Gastrocnemius medialis (tissue), 4 donors: ENCODE data around the gene IFI27L2. TPM values are rescaled to one million over a fixed set of nuclear protein-coding genes. Genes with fewer than 3 reads are reported as not detected.

Experiments used
- ATAC-seq, 2 donors: fragments of 150-250 bp; one replicate each; pipeline ENCODE4 v1.9.1; 2016
- DNase-seq, 2 donors: peaks; one replicate each; pipeline ENCODE4 v3.0.0-alpha.2; 2019
- H3K27ac ChIP-seq, 4 donors: fragments of 200-600 bp; sonication (generic); 1 replicate in 1 of 4; 2 replicates in 3 of 4; pipeline ENCODE4 v1.5.1; 2016 to 2018; ENCODE audit warnings: mild to moderate bottlenecking in 2 of 4, moderate library complexity in 1 of 4
- H3K27me3 ChIP-seq, 3 donors: fragments of 200-600 bp; sonication (generic) in 2 of 3; 1 replicate in 1 of 3; 2 replicates in 2 of 3; pipeline versions ENCODE4 v1.5.1 to v1.6.0; 2016 to 2019; ENCODE audit warnings: mild to moderate bottlenecking in 1 of 3, moderate library complexity in 1 of 3
- H3K36me3 ChIP-seq, 2 donors: fragments of 200-600 bp; sonication (generic) in 1 of 2; one replicate each; pipeline ENCODE4 v1.5.1; 2017 to 2018
- H3K4me1 ChIP-seq, 2 donors: fragments of 200-600 bp; sonication (generic) in 1 of 2; one replicate each; pipeline ENCODE4 v1.5.1; 2016 to 2017; ENCODE audit warnings: mild to moderate bottlenecking in 2 of 2
- H3K4me3 ChIP-seq, 4 donors: fragments of 200-600 bp; sonication (generic) in 3 of 4; 1 replicate in 1 of 4; 2 replicates in 3 of 4; pipeline ENCODE4 v1.5.1; 2016 to 2019; ENCODE audit warnings: mild to moderate bottlenecking in 2 of 4
- H3K9me3 ChIP-seq, 3 donors: fragments of 200-600 bp; sonication (generic) in 2 of 3; 1 replicate in 1 of 3; 2 replicates in 2 of 3; pipeline ENCODE4 v1.5.1; 2016 to 2019
- CTCF ChIP-seq, 5 experiments: fragments of 450-650 bp in 3 of 5; fragments of 200-600 bp in 2 of 5; sonication (generic) in 2 of 5; IDR thresholded peaks in 4 of 5; conservative IDR thresholded peaks in 1 of 5; 1 replicate in 4 of 5; 2 replicates in 1 of 5; pipeline ENCODE4 v1.5.1; 2016 to 2019; ENCODE audit warnings: antibody characterized with exemption in 5 of 5, mild to moderate bottlenecking in 3 of 5, moderate library complexity in 3 of 5
- POLR2A ChIP-seq, 2 donors: fragments of 450-650 bp; IDR thresholded peaks; one replicate each; pipeline ENCODE4 v1.6.1; 2017; ENCODE audit warnings: antibody characterized with exemption in 2 of 2, mild to moderate bottlenecking in 2 of 2, moderate library complexity in 2 of 2
- in situ Hi-C, 4 donors: fragments of 200-750 bp; cut with MboI; loops; one replicate each; pipeline versions ENCODE4 v1.15.0 to v1.8.0; 2017; ENCODE audit warnings: low sequenced_read_pairs in 4 of 4
- intact Hi-C: fragments of 100-400 bp; cut with DNase I; formaldehyde crosslinking; loops from one replicate; pipeline ENCODE4 v1.15.1; 2023; ENCODE audit warnings: low total_unique reads
- total RNA-seq, 4 donors: library from RNA; depleted of rRNA; stranded (reverse); fragments of >200 nt; gene quantifications; one replicate each; pipeline versions ENCODE4 v1.1.0 to v1.2.3, GENCODE V29; 2016

IFI27L2 gene
- total RNA-seq, 4 donors from 2014 or later: 1.1 to 9.1 (median 3.3) TPM

- no peaks in the 10 kb centered on the region for H3K36me3 ChIP-seq
- ATAC-seq (no peak), DNase-seq (no peak)
- H3K4me1 ChIP-seq: peaks cover 2 to 5% of the 10 kb centered on the region in 2 donors
- no peak overlapping the region for H3K4me3 ChIP-seq
- H3K27me3 ChIP-seq: no peaks in the 10 kb centered on the region
- in situ Hi-C loops: no loop called here
- no peak overlapping the region for H3K27ac ChIP-seq
- TF ChIP-seq CTCF (IDR thresholded peaks at IDR 0.05 in 4 of 5, conservative IDR thresholded peaks at IDR 0.05 in 1 of 5) (no peak), POLR2A (IDR thresholded peaks at IDR 0.05) (no peak)
- intact Hi-C loops: loop anchor here (5.0 kb wide), 1 partner anchor 42 kb away; the partner anchor contains the start of genes DDX24 and IFI27L1
- peaks cover 0 to 3% (median 0%) of the 10 kb centered on the region in 3 donors for H3K9me3 ChIP-seq
These were observed 4.6 kb downstream of the IFI27L2 start for GRCh38 chr14:94124582-94125377.

- intact Hi-C loops: no loop called here
- TF ChIP-seq POLR2A (IDR thresholded peaks at IDR 0.05): no peak
- TF ChIP-seq CTCF (IDR thresholded peaks at IDR 0.05 in 4 of 5, conservative IDR thresholded peaks at IDR 0.05 in 1 of 5): no peak
- H3K36me3 ChIP-seq: no peaks in the 10 kb centered on the region
- in situ Hi-C loops: no loop called here
- ATAC-seq (no peak), DNase-seq (no peak)
- H3K27ac ChIP-seq: no peak overlapping the region
- H3K4me1 ChIP-seq: peaks cover 0 to 2% of the 10 kb centered on the region in 2 donors
- H3K9me3 ChIP-seq: peaks cover 0 to 9% (median 0%) of the 10 kb centered on the region in 3 donors
- H3K27me3 ChIP-seq: peaks cover 0 to 3% (median 0%) of the 10 kb centered on the region in 3 donors
- H3K4me3 ChIP-seq: no peak overlapping the region
These were observed 5.5 kb downstream of the IFI27L2 start for GRCh38 chr14:94123868-94124267.

GRCh38 chr14:94123296-94123695 lies 6.1 kb downstream of the IFI27L2 start:
- ATAC-seq (no peak), DNase-seq (no peak)
- Histone ChIP-seq H3K4me3 (no peak overlapping the region), H3K36me3 (no peaks in the 10 kb centered on the region), H3K27me3 (peaks cover 0 to 3% (median 0%) of the 10 kb centered on the region in 3 donors), H3K9me3 (peaks cover 0 to 9% (median 0%) of the 10 kb centered on the region in 3 donors), H3K27ac (no peak overlapping the region), H3K4me1 (no peaks in the 10 kb centered on the region)
- in situ Hi-C loops: no loop called here
- intact Hi-C loops: no loop called here
- no peak for TF ChIP-seq POLR2A (IDR thresholded peaks at IDR 0.05)
- no peak for TF ChIP-seq CTCF (IDR thresholded peaks at IDR 0.05 in 4 of 5, conservative IDR thresholded peaks at IDR 0.05 in 1 of 5)

GRCh38 chr14:94122438-94122837 lies 7.0 kb downstream of the IFI27L2 start:
- Histone ChIP-seq H3K36me3 (no peaks in the 10 kb centered on the region), H3K4me1 (no peaks in the 10 kb centered on the region), H3K9me3 (peaks cover 0 to 9% (median 0%) of the 10 kb centered on the region in 3 donors), H3K27ac (no peak overlapping the region), H3K4me3 (no peak overlapping the region), H3K27me3 (peaks cover 0 to 3% (median 0%) of the 10 kb centered on the region in 3 donors)
- ATAC-seq (no peak), DNase-seq (no peak)
- TF ChIP-seq CTCF (IDR thresholded peaks at IDR 0.05 in 4 of 5, conservative IDR thresholded peaks at IDR 0.05 in 1 of 5): no peak
- TF ChIP-seq POLR2A (IDR thresholded peaks at IDR 0.05): no peak
- in situ Hi-C loops (no loop called here), intact Hi-C loops (no loop called here)
